Lower lobe of right lung (tissue), 2 donors: ENCODE measurements around the gene RHOB. TPM values are rescaled to one million over a fixed set of nuclear protein-coding genes. Genes with fewer than 3 reads are reported as not detected.

ENCODE experiments used
- ATAC-seq, 2 donors: fragments of 200-7000 bp; cut with Tn5 transposase; one replicate each; pipeline ENCODE4 v1.9.1; 2020 to 2022; ENCODE audit warnings: mild to moderate bottlenecking in 2 of 2, moderate library complexity in 2 of 2
- DNase-seq: peaks from one replicate; pipeline ENCODE4 v3.0.0-alpha.2; 2020
- H3K27ac ChIP-seq: fragments of 200-600 bp; one replicate; pipeline ENCODE4 v1.8.0; 2022
- H3K27me3 ChIP-seq: fragments of 200-600 bp; one replicate; pipeline ENCODE4 v1.8.0; 2022; ENCODE audit warnings: low read depth
- H3K36me3 ChIP-seq: fragments of 200-600 bp; one replicate; pipeline ENCODE4 v1.8.0; 2022; ENCODE audit warnings: mild to moderate bottlenecking
- H3K4me1 ChIP-seq: fragments of 200-600 bp; one replicate; pipeline ENCODE4 v1.8.0; 2022
- H3K4me3 ChIP-seq: fragments of 200-600 bp; one replicate; pipeline ENCODE4 v1.8.0; 2022; ENCODE audit warnings: mild to moderate bottlenecking
- H3K9me3 ChIP-seq: fragments of 200-600 bp; one replicate; pipeline ENCODE4 v1.8.0; 2022
- intact Hi-C: fragments of 100-400 bp; cut with DNase I; formaldehyde crosslinking; loops from one replicate; pipeline ENCODE4 v1.11.0; 2022
- total RNA-seq: library from RNA; stranded (reverse); fragmentation: NEBNext Ultra II Directional; extraction: Animal tissue kit (Norgen Biotek cat#: 25700); gene quantifications from one replicate; pipeline ENCODE4 v1.2.1, GENCODE V29; 2021
- TF ChIP-seq, protein P1 (sequence below): fragments of 200-600 bp; IDR thresholded peaks from one replicate; pipeline ENCODE4 v1.8.0; 2022; ENCODE audit warnings: antibody characterized with exemption, mild to moderate bottlenecking
- donor health status: DM: no; HTN: yes; CAD: no; lungs with severe emphysema.

RHOB gene
- total RNA-seq, 1 donor from 2014 or later: 176 TPM

DNA sequence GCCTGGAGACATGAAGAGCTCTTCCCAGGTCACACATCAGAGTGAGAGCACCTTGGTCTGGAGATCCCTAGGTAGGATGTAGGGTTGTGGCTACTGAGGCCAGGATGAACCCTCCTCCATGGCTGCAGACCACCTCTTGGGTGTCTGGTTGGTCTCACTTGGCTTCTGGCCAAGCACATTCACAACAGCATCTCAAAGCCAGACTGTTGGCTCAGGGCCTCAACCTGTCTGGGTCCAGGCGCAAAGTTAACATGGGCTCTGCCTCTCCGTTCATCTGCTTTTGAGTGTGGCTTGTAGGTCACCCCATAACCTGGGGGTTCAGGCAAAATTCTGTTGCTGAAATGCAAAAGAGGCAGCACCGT is 40.1 kb downstream of the RHOB start:
- peaks cover 4% of the 10 kb centered on the region for H3K4me1 ChIP-seq
- H3K27ac ChIP-seq: no peak overlapping the region
- intact Hi-C loops: no loop called here
- no peaks in the 10 kb centered on the region for H3K27me3 ChIP-seq
- no peaks in the 10 kb centered on the region for H3K36me3 ChIP-seq
- no peak overlapping the region for H3K4me3 ChIP-seq
- TF ChIP-seq, protein P1, sequence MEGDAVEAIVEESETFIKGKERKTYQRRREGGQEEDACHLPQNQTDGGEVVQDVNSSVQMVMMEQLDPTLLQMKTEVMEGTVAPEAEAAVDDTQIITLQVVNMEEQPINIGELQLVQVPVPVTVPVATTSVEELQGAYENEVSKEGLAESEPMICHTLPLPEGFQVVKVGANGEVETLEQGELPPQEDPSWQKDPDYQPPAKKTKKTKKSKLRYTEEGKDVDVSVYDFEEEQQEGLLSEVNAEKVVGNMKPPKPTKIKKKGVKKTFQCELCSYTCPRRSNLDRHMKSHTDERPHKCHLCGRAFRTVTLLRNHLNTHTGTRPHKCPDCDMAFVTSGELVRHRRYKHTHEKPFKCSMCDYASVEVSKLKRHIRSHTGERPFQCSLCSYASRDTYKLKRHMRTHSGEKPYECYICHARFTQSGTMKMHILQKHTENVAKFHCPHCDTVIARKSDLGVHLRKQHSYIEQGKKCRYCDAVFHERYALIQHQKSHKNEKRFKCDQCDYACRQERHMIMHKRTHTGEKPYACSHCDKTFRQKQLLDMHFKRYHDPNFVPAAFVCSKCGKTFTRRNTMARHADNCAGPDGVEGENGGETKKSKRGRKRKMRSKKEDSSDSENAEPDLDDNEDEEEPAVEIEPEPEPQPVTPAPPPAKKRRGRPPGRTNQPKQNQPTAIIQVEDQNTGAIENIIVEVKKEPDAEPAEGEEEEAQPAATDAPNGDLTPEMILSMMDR: no peak
- H3K9me3 ChIP-seq: no peaks in the 10 kb centered on the region
- DNase-seq: no peak
- ATAC-seq: no peak

DNA sequence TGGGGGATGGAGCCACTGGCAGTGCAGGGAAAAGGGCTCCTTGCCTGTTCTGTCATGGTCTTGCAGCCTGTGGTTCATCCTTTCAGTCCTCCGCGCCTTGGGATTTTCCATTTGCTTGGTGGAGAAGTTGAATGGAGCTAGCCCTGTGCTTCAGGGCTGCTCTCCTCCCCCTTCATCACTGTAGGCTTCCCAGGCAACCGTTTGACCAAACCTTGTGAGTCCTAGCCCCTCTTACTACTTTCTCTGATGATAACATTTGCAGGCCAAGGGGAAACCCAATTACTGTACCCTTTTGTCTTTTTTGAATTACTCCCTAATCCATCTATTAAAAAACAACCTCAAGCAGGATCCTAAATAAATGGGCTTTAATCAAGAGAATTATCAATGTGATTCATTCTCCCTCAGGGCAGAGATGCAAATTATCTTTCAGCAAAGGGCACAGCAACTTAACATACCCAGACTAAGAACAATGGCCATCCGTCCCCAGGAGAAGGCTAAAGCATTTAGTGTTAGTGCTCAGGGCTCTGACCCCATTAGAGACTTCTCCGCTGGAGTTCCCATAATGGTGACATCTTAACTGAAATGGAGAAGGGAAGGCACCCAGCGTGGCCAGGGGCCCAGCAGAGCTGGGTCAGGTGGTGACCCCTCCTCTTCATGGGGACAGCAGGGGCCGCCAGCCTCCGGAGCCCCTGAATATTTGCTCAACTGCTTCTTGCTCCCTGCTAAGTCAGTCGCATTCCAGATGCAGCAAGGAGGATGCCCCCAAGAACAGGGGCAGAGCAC is 40.7 kb downstream of the RHOB start:
- Histone ChIP-seq H3K4me3 (no peak overlapping the region), H3K9me3 (no peaks in the 10 kb centered on the region), H3K4me1 (peaks cover 6% of the 10 kb centered on the region), H3K27me3 (no peaks in the 10 kb centered on the region), H3K36me3 (no peaks in the 10 kb centered on the region), H3K27ac (no peak overlapping the region)
- DNase-seq (no peak), ATAC-seq (no peak)
- TF ChIP-seq, protein P1: no peak
- intact Hi-C loops: no loop called here

GRCh38 chr2:20488201-20488641 is 41.3 kb downstream of the RHOB start:
- H3K27ac ChIP-seq: no peak overlapping the region
- intact Hi-C loops: no loop called here
- peaks cover 5% of the 10 kb centered on the region for H3K4me1 ChIP-seq
- H3K27me3 ChIP-seq: no peaks in the 10 kb centered on the region
- no peaks in the 10 kb centered on the region for H3K36me3 ChIP-seq
- no peak overlapping the region for H3K4me3 ChIP-seq
- ATAC-seq (no peak), DNase-seq (no peak)
- no peaks in the 10 kb centered on the region for H3K9me3 ChIP-seq
- TF ChIP-seq, protein P1: no peak

DNA sequence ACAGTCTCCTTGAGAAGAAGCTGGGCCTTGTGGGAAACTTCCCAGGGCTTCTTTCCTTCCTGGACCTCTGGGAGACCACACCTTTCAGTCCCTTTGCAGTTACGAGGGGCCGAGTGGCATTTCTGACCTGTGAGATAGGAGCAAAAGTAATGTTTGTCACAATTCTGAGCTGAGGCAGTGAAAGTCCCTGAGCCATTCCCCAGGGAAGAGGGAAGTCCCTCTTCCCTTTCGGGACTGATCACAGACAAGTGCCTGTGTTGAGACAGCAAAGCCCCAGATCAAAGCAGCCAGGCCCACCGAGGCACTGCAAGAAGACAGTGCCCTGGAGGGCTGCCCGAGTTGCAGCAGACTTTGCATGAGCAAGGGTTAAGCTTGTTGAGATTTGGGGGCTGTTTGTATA is 41.9 kb downstream of the RHOB start:
- Histone ChIP-seq H3K27me3 (no peaks in the 10 kb centered on the region), H3K9me3 (no peaks in the 10 kb centered on the region), H3K4me1 (peaks cover 5% of the 10 kb centered on the region), H3K36me3 (no peaks in the 10 kb centered on the region), H3K4me3 (no peak overlapping the region), H3K27ac (no peak overlapping the region)
- TF ChIP-seq, protein P1: no peak
- intact Hi-C loops: no loop called here
- no peak for ATAC-seq
- DNase-seq: no peak

GRCh38 chr2:20490300-20491181 is 43.7 kb downstream of the RHOB start:
- DNase-seq (no peak), ATAC-seq (no peak)
- Histone ChIP-seq H3K27ac (peak overlapping the region; percentile 11), H3K27me3 (no peaks in the 10 kb centered on the region), H3K36me3 (no peaks in the 10 kb centered on the region), H3K4me3 (no peak overlapping the region), H3K9me3 (no peaks in the 10 kb centered on the region), H3K4me1 (peaks cover 13% of the 10 kb centered on the region)
- TF ChIP-seq, protein P1: no peak
- intact Hi-C loops: no loop called here
